ENCODE measurements around the gene OSBPL2.

GRCh38 chr20:62281161-62281933, 43.0 kb downstream of the OSBPL2 start:
- TF ChIP-seq POLR2A (IDR thresholded peaks at IDR 0.05) (no peak), CTCF (IDR thresholded peaks at IDR 0.05) (no peak)

All from esophagus squamous epithelium (tissue), 4 donors.